Measurements from ENCODE around the gene SLC12A7.

- TF ChIP-seq, protein P1, sequence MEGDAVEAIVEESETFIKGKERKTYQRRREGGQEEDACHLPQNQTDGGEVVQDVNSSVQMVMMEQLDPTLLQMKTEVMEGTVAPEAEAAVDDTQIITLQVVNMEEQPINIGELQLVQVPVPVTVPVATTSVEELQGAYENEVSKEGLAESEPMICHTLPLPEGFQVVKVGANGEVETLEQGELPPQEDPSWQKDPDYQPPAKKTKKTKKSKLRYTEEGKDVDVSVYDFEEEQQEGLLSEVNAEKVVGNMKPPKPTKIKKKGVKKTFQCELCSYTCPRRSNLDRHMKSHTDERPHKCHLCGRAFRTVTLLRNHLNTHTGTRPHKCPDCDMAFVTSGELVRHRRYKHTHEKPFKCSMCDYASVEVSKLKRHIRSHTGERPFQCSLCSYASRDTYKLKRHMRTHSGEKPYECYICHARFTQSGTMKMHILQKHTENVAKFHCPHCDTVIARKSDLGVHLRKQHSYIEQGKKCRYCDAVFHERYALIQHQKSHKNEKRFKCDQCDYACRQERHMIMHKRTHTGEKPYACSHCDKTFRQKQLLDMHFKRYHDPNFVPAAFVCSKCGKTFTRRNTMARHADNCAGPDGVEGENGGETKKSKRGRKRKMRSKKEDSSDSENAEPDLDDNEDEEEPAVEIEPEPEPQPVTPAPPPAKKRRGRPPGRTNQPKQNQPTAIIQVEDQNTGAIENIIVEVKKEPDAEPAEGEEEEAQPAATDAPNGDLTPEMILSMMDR (IDR thresholded peaks at IDR 0.05), result no peak
- no peak for TF ChIP-seq POLR2A (IDR thresholded peaks at IDR 0.05)
These were observed 67.7 kb downstream of the SLC12A7 start for GRCh38 chr5:1044117-1044516.
